GM12864 (cell line): ENCODE data around the gene RALGAPA2.

Experiments used
- DNase-seq: peaks from one replicate; pipeline ENCODE4 v3.0.0-alpha.2; 2011; ENCODE audit warnings: low read depth
- H3K4me3 ChIP-seq: 2 replicates; pipeline ENCODE4 v1.5.1; 2011; ENCODE audit warnings: mild to moderate bottlenecking, low read depth, low read length, control low read depth
- TF ChIP-seq, protein P1 (sequence below): IDR thresholded peaks from 2 replicates; pipeline ENCODE4 v1.5.1; 2011; ENCODE audit warnings: low read depth, mild to moderate bottlenecking, moderate library complexity, low read length, control low read depth, inconsistent platforms; ENCODE audit errors: missing control alignments

Gene RALGAPA2

GRCh38 chr20:20638878-20639277 lies 73.6 kb downstream of the RALGAPA2 start:
- TF ChIP-seq, protein P1, sequence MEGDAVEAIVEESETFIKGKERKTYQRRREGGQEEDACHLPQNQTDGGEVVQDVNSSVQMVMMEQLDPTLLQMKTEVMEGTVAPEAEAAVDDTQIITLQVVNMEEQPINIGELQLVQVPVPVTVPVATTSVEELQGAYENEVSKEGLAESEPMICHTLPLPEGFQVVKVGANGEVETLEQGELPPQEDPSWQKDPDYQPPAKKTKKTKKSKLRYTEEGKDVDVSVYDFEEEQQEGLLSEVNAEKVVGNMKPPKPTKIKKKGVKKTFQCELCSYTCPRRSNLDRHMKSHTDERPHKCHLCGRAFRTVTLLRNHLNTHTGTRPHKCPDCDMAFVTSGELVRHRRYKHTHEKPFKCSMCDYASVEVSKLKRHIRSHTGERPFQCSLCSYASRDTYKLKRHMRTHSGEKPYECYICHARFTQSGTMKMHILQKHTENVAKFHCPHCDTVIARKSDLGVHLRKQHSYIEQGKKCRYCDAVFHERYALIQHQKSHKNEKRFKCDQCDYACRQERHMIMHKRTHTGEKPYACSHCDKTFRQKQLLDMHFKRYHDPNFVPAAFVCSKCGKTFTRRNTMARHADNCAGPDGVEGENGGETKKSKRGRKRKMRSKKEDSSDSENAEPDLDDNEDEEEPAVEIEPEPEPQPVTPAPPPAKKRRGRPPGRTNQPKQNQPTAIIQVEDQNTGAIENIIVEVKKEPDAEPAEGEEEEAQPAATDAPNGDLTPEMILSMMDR = no peak
- DNase-seq = no peak
- no peak overlapping the region for H3K4me3 ChIP-seq

DNA sequence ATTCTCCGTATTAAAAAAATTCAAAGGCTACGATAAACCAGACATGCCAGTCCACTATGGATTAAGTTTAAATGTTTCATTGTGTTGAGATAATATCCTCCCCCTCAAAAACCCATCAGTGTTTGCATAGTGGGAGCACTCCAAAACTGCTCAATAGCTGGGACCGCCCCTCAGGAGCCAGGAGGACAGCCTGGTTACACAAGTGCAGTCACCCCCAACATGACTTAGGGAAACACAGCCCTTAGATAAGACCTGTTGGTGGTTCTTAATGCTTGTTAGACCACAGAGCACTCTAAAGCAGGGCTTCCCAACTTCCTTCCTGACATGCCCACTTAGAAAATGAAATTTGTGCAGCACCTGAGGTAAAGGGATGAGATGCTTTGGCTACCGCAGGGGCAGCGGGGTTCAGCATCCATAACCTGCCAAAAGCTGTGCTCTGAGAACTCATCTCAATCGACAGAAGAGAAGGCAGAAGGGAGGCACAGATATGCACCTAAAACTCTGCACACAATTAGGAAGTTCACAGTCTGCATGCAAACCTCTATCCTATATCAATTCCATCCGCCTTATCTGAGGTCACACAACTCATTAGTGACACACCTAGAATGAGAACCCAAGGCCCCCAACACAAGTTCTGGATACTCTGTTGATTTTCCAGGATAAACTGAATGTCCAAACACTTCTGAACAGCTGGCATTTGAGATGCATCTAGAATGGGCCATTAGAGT lies 74.3 kb downstream of the RALGAPA2 start:
- no peak overlapping the region for H3K4me3 ChIP-seq
- TF ChIP-seq, protein P1 = no peak
- no peak for DNase-seq

GRCh38 chr20:20635006-20635405 lies 77.4 kb downstream of the RALGAPA2 start:
- TF ChIP-seq, protein P1 = no peak
- no peak overlapping the region for H3K4me3 ChIP-seq
- DNase-seq = no peak

- H3K4me3 ChIP-seq = no peak overlapping the region
- TF ChIP-seq, protein P1 = no peak
- no peak for DNase-seq
Measured at GRCh38 chr20:20632644-20633043, 79.8 kb downstream of the RALGAPA2 start.

GRCh38 chr20:20630551-20630950 lies 81.9 kb downstream of the RALGAPA2 start:
- H3K4me3 ChIP-seq = no peak overlapping the region
- no peak for DNase-seq
- TF ChIP-seq, protein P1 = no peak

DNA sequence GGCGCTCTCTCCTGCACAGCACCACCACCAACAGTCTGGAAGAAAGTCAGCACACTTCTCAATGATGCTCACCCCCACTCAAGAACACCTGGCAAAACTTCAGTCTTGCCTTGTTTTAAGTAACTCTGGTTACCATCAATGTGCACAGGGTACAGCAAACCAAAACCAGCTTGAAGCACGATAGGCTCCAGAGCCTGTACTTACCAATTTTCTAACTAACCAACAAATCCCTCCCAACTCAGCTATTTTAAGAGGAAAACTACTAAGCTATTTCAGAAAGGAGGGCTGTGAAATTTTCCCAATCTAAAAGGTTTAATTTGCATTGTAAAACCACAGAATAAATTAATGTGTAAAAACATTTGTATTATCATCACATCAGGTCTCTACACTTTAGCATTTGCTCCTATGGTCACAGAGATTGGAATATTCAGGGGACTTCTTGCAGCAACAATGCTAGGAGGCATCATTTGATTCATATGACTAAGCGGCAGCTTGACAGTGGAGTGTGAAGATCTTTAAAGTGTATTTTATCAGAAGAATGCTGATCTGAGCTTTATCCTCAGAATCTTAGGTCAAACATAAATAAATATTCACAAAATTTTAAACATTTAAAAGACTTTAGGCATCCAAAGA lies 82.8 kb downstream of the RALGAPA2 start:
- TF ChIP-seq, protein P1 = no peak
- H3K4me3 ChIP-seq = no peak overlapping the region
- DNase-seq = no peak
